HEK293T (cell line): ENCODE results near the gene REN.

ENCODE experiments used
- BHLHE40 ChIP-seq: fragments of 450-650 bp; IDR thresholded peaks from 2 replicates; pipeline ENCODE4 v1.6.1; 2016; ENCODE audit warnings: mild to moderate bottlenecking, moderate library complexity, borderline replicate concordance
- CTBP1 ChIP-seq: fragments of 450-650 bp; IDR thresholded peaks from 2 replicates; pipeline ENCODE4 v1.6.1; 2016; ENCODE audit warnings: borderline replicate concordance
- ELF4 ChIP-seq: fragments of 450-650 bp; IDR thresholded peaks from 2 replicates; pipeline ENCODE4 v1.6.1; 2017; ENCODE audit warnings: antibody characterized with exemption
- FOXA1 ChIP-seq: fragments of 450-650 bp; IDR thresholded peaks from 2 replicates; pipeline ENCODE4 v1.6.1; 2016; ENCODE audit warnings: mild to moderate bottlenecking
- FOXK2 ChIP-seq: fragments of 450-650 bp; IDR thresholded peaks from 2 replicates; pipeline ENCODE4 v1.6.1; 2016; ENCODE audit warnings: mild to moderate bottlenecking
- FOXM1 ChIP-seq: fragments of 450-650 bp; IDR thresholded peaks from 2 replicates; pipeline ENCODE4 v1.6.1; 2017; ENCODE audit warnings: mild to moderate bottlenecking, borderline replicate concordance
- L3MBTL2 ChIP-seq: fragments of 450-650 bp; conservative IDR thresholded peaks from 2 replicates; pipeline ENCODE4 v1.6.1; 2016; ENCODE audit warnings: mild to moderate bottlenecking
- LEF1 ChIP-seq: fragments of 450-650 bp; IDR thresholded peaks from 2 replicates; pipeline ENCODE4 v1.6.1; 2017; ENCODE audit warnings: mild to moderate bottlenecking, borderline replicate concordance
- NFRKB ChIP-seq: fragments of 450-650 bp; IDR thresholded peaks from 2 replicates; pipeline ENCODE4 v1.6.1; 2016; ENCODE audit warnings: mild to moderate bottlenecking, moderate library complexity
- SP1 ChIP-seq: fragments of 450-650 bp; IDR thresholded peaks from 2 replicates; pipeline ENCODE4 v1.6.1; 2017
- SUZ12 ChIP-seq: fragments of 450-650 bp; IDR thresholded peaks from 2 replicates; pipeline ENCODE4 v1.6.1; 2016; ENCODE audit warnings: mild to moderate bottlenecking
- TARDBP ChIP-seq: fragments of 450-650 bp; IDR thresholded peaks from 2 replicates; pipeline ENCODE4 v1.6.1; 2016
- ZNF384 ChIP-seq: fragments of 450-650 bp; IDR thresholded peaks from 2 replicates; pipeline ENCODE4 v1.6.1; 2016
- TF ChIP-seq, protein P1 (sequence below): fragments of 450-650 bp; IDR thresholded peaks from 2 replicates; pipeline ENCODE4 v1.6.1; 2016

GRCh38 chr1:204110894-204111633, 55.1 kb downstream of the REN start:
- no peak for TF ChIP-seq FOXM1
- TF ChIP-seq NFRKB, result no peak
- no peak for TF ChIP-seq SUZ12
- no peak for TF ChIP-seq FOXA1
- no peak for TF ChIP-seq ELF4
- TF ChIP-seq FOXK2, result no peak
- no peak for TF ChIP-seq BHLHE40
- TF ChIP-seq ZNF384, result no peak
- TF ChIP-seq L3MBTL2, result no peak
- no peak for TF ChIP-seq TARDBP
- no peak for TF ChIP-seq LEF1
- TF ChIP-seq CTBP1, result no peak
- no peak for TF ChIP-seq SP1
- TF ChIP-seq, protein P1, sequence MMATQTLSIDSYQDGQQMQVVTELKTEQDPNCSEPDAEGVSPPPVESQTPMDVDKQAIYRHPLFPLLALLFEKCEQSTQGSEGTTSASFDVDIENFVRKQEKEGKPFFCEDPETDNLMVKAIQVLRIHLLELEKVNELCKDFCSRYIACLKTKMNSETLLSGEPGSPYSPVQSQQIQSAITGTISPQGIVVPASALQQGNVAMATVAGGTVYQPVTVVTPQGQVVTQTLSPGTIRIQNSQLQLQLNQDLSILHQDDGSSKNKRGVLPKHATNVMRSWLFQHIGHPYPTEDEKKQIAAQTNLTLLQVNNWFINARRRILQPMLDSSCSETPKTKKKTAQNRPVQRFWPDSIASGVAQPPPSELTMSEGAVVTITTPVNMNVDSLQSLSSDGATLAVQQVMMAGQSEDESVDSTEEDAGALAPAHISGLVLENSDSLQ, result no peak
